UCSD-AML1 (cell line): ENCODE data around the gene ACSF3.
"Not testable (repeated sequence)": the region's sequence is repeated elsewhere in the genome, so short reads cannot be mapped to it uniquely, and the experiment has no call there.

Experiments used
- DNase-seq: peaks from one replicate; lab custom pipeline; 2025; ENCODE audit not compliant: unreplicated experiment; lab: John Stamatoyannopoulos, UW

ACSF3 gene

GRCh38 chr16:89156740-89157645 is 63.3 kb downstream of the ACSF3 start:
- no peak for DNase-seq

- DNase-seq: no peak
Measured at GRCh38 chr16:89157778-89158177, 64.1 kb downstream of the ACSF3 start.

GRCh38 chr16:89159066-89159849 is 65.6 kb downstream of the ACSF3 start:
- DNase-seq: no peak

GRCh38 chr16:89159850-89160354 is 66.2 kb downstream of the ACSF3 start:
- no peak for DNase-seq

GRCh38 chr16:89160977-89161701 is 67.5 kb downstream of the ACSF3 start:
- no peak for DNase-seq

GRCh38 chr16:89161763-89162713 is 68.4 kb downstream of the ACSF3 start:
- DNase-seq: no peak

- DNase-seq: no peak
Measured at GRCh38 chr16:89163297-89163696, 69.6 kb downstream of the ACSF3 start.

GRCh38 chr16:89164436-89164835 is 70.8 kb downstream of the ACSF3 start:
- DNase-seq: no peak

GRCh38 chr16:89164847-89165680 is 71.4 kb downstream of the ACSF3 start:
- no peak for DNase-seq

- DNase-seq: not testable (repeated sequence)
Measured at GRCh38 chr16:89165681-89165979, 72.0 kb downstream of the ACSF3 start.

GRCh38 chr16:89166696-89167424 is 73.2 kb downstream of the ACSF3 start:
- no peak for DNase-seq

GRCh38 chr16:89167425-89167941 is 73.8 kb downstream of the ACSF3 start:
- peak; percentile 91 for DNase-seq

- no peak for DNase-seq
Measured at GRCh38 chr16:89168381-89169189, 74.9 kb downstream of the ACSF3 start.

- no peak for DNase-seq
Measured at GRCh38 chr16:89169778-89170177, 76.1 kb downstream of the ACSF3 start.

- DNase-seq: no peak
Measured at GRCh38 chr16:89170346-89171215, 76.9 kb downstream of the ACSF3 start.
